IPS-15b (cell line): ENCODE data around the gene TRMT1.

ENCODE experiments used
- H3K27me3 ChIP-seq: one replicate; pipeline ENCODE4 v1.6.1; 2013; ENCODE audit warnings: low read length; ENCODE audit not compliant: control insufficient read depth, insufficient read depth
- H3K36me3 ChIP-seq: one replicate; pipeline ENCODE4 v1.6.1; 2013; ENCODE audit warnings: low read length; ENCODE audit not compliant: control insufficient read depth, insufficient read depth
- H3K4me1 ChIP-seq: one replicate; pipeline ENCODE4 v1.6.1; 2013; ENCODE audit warnings: mild to moderate bottlenecking, low read length; ENCODE audit not compliant: control insufficient read depth, insufficient read depth
- H3K4me3 ChIP-seq: one replicate; pipeline ENCODE4 v1.5.1; 2013; ENCODE audit warnings: low read depth, low read length
- H3K9ac ChIP-seq: one replicate; pipeline ENCODE4 v1.6.1; 2013; ENCODE audit warnings: low read depth, mild to moderate bottlenecking, low read length
- H3K9me3 ChIP-seq: one replicate; pipeline ENCODE4 v1.6.1; 2013; ENCODE audit warnings: mild to moderate bottlenecking, low read length; ENCODE audit not compliant: control insufficient read depth, insufficient read depth

Gene TRMT1

DNA sequence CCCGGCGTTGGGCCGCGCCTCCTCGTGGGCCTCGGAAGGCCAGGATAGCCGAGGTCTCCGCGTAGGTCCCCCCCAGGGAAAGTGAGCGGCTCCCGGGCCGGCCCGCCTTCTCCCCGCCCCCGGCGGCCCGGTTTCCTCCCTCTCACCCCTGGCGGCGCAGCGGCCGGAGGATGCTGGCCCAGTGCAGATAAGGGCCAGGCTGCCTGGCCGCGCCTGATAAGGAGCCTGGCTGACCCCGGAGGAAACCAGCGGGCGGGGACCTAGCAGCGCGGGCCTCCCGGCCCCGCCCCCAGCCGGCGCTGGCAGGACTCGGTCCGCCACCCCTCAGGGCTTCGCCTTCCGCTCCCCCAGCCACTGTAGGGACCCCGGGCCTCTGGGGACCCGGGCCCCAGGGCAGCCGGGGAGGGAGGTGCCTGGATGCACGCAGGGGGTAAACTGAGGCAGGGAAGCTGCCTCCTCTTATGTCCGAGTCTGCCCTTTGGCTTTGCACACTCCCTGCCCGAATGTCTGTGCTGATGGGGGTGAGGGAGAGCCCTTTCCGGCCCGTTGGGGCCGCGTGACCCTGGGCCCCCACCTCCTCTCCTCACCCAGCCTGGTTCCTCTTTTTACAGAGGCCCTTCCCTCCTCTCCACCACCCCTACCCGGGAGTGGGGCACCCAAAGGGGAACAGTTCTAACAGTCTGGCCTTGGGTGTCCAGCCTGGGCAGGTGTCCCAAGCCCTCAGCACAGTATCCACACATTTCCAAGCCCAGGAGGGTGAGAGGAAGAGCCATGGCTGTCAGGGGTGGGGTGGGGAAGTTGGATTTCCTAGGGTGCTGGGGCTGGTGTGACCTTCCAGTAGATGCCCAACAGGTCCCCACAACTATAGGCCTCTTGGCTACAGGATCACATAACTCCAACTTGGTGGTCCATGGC is 13.6 kb downstream of the TRMT1 start, which contains the start of gene LYL1:
Gene LYL1, minus strand, starts transcription at position 193 of the 915 bp plus-strand sequence. CDS start 1,687 bp downstream, outside the sequence.
- peak within 1 kb of the TSS; percentile 47 for H3K9ac ChIP-seq
- H3K36me3 ChIP-seq: peaks cover 9% of the 10 kb centered on the region
- no peaks in the 10 kb centered on the region for H3K9me3 ChIP-seq
- peak within 1 kb of the TSS; percentile 30 for H3K4me3 ChIP-seq
- peaks cover 10% of the 10 kb centered on the region for H3K4me1 ChIP-seq
- peaks cover 35% of the 10 kb centered on the region for H3K27me3 ChIP-seq

DNA sequence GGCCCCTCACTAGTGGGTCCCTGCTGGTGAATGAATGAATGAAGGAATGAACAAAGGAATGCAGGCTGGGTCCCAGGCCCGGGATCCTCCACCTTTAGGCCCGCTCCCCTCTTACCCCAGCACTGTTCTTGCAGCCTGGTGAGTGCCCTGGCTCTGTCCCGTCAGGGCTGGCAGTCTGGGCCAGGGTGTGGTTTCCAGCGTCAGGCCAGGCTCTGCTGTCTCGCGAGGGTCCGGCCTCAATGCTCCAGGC is 14.2 kb downstream of the TRMT1 start:
- Histone ChIP-seq H3K4me3 (peak overlapping the region; percentile 30), H3K9me3 (no peaks in the 10 kb centered on the region), H3K36me3 (peaks cover 6% of the 10 kb centered on the region), H3K27me3 (peaks cover 35% of the 10 kb centered on the region), H3K4me1 (peaks cover 10% of the 10 kb centered on the region), H3K9ac (peak overlapping the region; percentile 47)

DNA sequence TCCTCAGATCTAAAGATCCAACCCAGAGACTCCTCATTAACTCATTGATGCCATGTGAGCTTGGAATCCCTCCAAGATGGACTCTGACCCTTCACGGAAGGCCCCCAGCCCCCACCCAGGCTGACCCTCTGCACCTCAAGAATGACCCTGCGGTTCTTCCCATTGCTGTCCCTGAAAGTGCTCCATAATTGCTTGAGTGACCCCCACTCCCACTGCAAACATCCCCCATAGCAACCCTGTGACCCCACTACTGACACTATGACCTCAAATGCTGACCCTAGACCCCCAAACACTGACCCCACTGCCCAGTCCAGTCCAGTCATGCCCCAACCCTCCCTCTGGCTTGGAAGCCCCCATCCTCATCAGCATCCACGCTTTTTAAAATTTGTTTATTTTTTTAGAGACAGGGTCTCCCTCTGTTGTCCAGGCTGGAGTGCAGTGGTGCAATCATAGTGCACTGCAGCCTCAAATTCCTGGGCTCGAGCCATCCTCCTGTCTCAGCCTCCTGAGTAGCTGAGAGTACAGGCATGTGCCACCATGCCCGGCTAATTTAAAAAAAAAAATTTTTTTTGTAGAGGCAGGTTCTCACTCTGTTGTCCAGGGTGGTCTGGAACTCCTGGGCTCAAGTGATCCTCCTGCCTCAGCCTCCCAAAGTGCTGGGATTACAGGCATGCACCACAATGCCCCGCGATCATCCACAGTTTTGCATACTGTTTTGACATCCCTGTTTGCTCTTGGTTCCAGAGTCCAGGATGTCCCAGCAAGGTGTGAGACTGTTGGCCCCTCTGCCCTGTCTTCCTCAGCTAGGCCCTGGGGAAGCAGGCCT is 14.7 kb downstream of the TRMT1 start:
- Histone ChIP-seq H3K9me3 (no peaks in the 10 kb centered on the region), H3K4me1 (peaks cover 14% of the 10 kb centered on the region), H3K27me3 (peaks cover 40% of the 10 kb centered on the region), H3K36me3 (peaks cover 4% of the 10 kb centered on the region), H3K4me3 (peak overlapping the region; percentile 30), H3K9ac (no peak overlapping the region)

DNA sequence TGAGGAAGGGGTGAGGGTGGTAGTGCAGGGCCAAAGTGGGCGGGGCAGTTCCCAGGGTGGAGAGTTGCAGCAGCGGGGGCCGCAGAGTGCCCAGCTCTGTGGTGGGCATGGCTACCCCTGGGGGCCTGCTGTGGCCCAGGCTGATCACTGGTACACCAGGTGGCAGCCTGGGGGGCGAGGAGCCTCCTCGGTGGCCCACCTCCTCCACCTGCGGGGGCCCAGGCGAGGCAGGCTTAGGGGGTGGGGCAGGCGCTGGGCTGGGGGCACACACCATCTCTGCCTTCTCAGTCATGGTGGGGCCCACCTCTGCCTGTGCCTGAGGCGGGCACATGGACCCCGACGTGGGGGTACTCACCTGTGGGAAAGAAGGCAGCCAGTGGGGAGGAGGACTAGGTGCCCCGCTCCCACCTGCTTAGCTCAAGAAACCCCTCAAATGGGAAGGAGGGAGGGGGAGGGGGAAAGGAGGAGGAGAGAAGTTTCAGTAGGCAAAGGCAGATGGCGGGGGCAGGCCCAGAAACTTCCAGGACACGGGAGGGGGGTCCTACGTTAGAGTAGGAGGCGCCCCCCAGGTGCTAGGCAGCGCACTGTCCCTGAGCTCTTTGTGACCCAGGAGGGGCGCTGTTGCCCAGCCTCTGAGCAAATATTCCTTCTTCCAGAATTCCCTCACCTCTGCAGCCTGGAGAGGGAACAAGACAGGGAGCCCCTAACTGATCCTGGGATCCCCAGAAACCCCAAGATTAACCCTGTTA is 15.5 kb downstream of the TRMT1 start:
- Histone ChIP-seq H3K27me3 (peaks cover 41% of the 10 kb centered on the region), H3K9me3 (no peaks in the 10 kb centered on the region), H3K36me3 (peaks cover 4% of the 10 kb centered on the region), H3K4me3 (no peak overlapping the region), H3K9ac (no peak overlapping the region), H3K4me1 (peaks cover 16% of the 10 kb centered on the region)

DNA sequence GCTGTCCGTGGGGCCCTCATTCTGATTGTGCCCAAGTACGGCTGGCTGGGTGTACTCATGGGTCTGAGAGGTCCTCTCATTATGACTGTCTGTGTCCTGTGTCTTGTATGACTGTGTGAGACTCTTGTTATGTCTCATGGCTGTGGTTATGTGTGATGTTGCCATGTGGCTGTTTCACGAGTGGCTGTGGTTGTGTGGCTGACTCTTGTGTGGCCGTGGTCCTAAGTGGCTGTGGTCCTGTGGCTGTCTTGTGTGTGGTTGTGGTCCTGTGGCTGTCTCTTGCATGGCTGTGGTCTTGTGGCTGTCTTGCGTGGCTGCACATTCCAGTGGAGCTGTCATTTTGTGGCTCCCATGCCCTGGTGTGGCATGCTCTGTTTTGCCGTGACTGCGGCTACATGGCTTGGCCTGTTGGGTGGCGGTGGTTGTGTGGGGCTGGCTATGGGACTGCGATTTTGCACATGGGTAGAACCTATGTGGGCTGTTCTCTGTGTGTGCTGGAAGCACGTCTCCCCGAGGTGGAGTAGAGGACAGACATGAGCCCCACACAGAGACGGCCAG is 16.4 kb downstream of the TRMT1 start:
- Histone ChIP-seq H3K36me3 (peaks cover 4% of the 10 kb centered on the region), H3K27me3 (peaks cover 41% of the 10 kb centered on the region), H3K9me3 (no peaks in the 10 kb centered on the region), H3K4me3 (peak overlapping the region; percentile 2), H3K9ac (no peak overlapping the region), H3K4me1 (peaks cover 16% of the 10 kb centered on the region)

DNA sequence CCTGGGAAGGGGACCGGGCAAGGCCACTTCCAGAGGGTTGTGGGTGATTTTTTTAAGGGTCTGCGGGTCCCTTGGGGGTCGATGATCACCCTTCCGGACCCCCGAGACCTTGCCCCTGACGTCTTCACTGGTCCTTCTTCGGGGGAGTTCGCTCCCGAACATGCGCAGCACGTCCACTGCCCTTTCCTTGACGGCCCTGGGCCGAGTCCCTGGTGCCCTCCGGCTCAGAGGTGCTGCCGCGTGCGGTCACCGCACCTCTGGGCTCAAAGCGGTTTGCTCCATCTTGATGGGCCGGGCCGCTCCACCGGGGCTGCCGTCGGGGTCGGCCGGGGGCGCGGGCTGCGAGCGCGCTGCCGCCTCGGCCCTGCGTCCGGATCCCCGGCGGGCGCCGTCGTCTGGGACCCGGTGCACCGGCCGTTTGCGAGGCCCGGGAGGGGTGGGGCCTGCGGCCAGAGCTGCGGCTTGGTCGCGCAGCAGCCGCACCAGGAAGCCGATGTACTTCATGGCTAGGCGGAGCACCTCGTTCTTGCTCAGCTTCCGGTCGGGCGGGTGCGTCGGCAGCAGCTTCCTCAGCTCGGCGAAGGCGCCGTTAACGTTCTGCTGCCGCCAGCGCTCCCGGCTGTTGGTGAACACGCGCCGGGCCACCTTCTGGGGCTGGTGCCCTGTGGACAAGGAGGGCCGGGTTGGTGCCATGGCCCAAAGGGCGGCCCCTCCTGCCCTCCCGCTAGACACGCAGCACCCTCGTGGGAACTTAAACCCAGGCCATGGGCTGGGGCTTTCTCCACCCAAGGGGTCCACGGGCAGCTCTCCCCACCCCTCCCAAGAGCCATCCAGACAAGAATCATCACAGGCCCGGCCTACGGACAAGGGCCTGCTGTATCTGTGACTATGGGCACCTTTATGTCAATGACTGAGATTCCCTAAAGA is 17.2 kb downstream of the TRMT1 start:
- Histone ChIP-seq H3K9me3 (no peaks in the 10 kb centered on the region), H3K4me1 (peaks cover 16% of the 10 kb centered on the region), H3K27me3 (peaks cover 45% of the 10 kb centered on the region), H3K9ac (no peak overlapping the region), H3K4me3 (peak overlapping the region; percentile 39), H3K36me3 (no peaks in the 10 kb centered on the region)

DNA sequence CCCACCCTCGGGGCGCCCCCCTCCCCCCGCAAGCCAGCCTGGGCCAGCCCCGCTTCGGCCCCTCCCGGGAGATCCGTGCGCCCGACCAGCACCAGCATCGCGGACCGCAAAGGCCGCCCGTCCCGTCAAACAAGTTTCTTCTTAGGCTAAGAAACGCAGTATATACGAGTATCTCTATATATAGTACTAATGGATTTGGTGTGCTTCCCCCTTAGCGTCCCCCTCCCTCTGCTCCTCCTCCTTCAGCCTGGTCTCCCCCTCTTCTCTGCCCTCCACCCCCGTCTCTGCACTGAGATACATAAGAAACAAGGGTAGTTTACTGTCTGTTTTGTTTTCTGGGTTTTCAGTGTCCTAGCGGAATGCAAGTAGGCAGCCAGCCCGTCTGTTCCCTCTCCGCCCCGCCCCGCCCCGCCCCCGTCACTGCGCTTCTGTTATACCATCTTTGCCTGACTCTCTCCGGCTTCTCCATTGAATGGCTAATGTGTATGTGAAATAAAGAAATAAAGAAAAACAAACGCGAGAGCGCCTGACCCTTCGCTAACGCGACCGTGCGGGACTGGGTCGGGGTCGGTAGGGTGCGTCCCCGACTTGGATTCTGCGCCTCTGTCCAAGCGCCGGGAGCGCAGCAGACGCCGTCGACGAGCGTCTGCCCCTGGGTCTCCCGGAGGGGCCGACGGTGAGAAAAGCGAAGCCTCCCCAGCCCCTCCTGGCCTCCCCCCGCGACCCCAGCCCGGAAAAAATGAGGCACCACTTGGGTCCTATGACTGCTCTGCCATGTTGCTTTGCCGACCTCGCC is 18.1 kb downstream of the TRMT1 start:
- H3K36me3 ChIP-seq: no peaks in the 10 kb centered on the region
- H3K4me1 ChIP-seq: peaks cover 16% of the 10 kb centered on the region
- H3K27me3 ChIP-seq: peaks cover 50% of the 10 kb centered on the region
- no peaks in the 10 kb centered on the region for H3K9me3 ChIP-seq
- H3K9ac ChIP-seq: no peak overlapping the region
- H3K4me3 ChIP-seq: peak overlapping the region; percentile 39

DNA sequence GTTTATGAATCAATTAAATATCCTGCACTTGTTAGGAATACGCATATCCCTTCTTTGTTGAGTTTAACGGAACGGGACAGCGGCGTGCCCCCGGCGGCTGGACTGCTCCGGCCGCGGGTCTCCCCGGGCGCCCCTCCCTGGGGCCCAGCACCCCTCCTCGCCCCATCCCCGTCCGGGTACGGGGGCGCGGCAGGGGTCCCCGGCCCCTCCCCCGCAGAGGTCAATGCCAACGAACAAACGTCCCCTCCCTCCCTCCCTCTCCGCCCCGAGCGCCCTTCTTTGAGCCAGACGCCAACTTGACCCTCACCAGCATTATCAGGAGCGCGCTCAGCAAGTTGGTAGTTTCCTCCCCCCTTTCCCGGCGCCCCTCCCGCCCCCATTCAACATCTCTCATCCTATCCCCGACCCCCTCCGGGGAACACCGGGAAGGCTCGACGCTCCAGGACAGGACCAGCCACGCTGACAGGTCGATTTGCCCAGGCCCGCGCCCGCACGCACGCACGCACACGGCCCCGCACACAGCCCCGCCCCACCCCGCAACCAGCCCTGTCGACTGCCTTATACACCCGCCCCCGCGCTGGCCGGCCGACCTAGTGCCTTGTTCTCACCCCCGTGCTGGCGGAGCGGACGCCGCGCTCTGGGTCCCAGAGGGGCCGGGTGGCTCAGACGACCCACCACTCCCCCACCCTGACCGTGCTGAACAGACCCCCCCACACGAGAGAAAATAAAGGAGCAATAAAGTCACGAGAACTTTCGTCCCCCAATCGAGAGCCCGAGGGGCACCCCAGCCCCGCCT is 18.9 kb downstream of the TRMT1 start:
- Histone ChIP-seq H3K9me3 (no peaks in the 10 kb centered on the region), H3K9ac (no peak overlapping the region), H3K36me3 (no peaks in the 10 kb centered on the region), H3K4me3 (no peak overlapping the region), H3K27me3 (peaks cover 57% of the 10 kb centered on the region), H3K4me1 (peaks cover 12% of the 10 kb centered on the region)

DNA sequence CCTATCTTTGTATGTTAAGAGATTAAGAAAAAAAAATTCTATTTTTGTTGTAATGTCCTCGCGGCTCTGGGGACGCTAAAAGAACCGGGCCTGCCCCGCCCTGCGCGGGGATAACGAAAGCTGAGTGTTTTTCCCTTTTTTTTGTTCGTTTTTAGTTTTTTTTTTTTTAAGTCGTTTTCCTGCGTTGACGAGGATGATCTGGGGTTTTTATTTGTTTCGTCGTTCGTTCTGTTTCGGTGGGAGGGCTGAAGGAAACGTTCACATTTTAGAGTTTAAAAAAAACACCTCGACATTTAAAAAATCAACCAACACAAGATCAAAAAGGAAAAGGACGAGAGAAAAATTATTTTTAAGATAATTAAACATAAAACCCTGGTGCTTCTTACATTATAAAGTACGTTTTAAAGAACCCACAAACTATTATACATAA is 19.5 kb downstream of the TRMT1 start:
- peaks cover 59% of the 10 kb centered on the region for H3K27me3 ChIP-seq
- H3K4me3 ChIP-seq: no peak overlapping the region
- no peak overlapping the region for H3K9ac ChIP-seq
- no peaks in the 10 kb centered on the region for H3K36me3 ChIP-seq
- H3K4me1 ChIP-seq: peaks cover 14% of the 10 kb centered on the region
- H3K9me3 ChIP-seq: no peaks in the 10 kb centered on the region
